Iris pigment epithelial cell (primary cell): Measurements from ENCODE around the gene KIF17.
"Not testable (repeated sequence)": the region's sequence is repeated elsewhere in the genome, so short reads cannot be mapped to it uniquely, and the experiment has no call there.

Experiments used
- DNase-seq: peaks from one replicate; pipeline ENCODE4 v3.0.0-alpha.2; 2011; ENCODE audit warnings: low read depth

KIF17 gene

GRCh38 chr1:20686883-20687725, 30.7 kb downstream of the KIF17 start:
- DNase-seq = no peak

- no peak for DNase-seq
Observed at GRCh38 chr1:20685741-20686140, 32.1 kb downstream of the KIF17 start.

- DNase-seq = no peak
Observed at GRCh38 chr1:20685099-20685662, 32.6 kb downstream of the KIF17 start.

DNA sequence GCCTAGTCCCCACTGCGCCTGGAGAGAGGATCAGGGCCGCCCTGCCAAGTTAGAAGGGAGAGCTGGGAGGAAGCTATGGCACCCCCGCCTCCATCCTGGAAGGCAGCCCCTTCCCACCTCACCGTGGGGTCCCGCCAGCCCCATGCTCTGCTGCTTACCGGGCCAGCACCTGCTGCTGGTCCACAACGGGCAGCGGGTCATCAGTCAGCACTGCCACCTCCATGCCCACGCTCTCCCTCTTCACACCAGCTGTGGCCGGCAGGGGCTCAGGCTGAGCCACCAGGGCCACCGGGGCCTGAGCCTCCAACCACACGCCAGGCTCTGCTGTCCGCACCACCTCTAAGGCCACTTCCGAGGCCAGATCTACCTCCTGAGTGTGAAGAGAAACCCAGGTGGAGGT, 33.2 kb downstream of the KIF17 start:
- no peak for DNase-seq

DNA sequence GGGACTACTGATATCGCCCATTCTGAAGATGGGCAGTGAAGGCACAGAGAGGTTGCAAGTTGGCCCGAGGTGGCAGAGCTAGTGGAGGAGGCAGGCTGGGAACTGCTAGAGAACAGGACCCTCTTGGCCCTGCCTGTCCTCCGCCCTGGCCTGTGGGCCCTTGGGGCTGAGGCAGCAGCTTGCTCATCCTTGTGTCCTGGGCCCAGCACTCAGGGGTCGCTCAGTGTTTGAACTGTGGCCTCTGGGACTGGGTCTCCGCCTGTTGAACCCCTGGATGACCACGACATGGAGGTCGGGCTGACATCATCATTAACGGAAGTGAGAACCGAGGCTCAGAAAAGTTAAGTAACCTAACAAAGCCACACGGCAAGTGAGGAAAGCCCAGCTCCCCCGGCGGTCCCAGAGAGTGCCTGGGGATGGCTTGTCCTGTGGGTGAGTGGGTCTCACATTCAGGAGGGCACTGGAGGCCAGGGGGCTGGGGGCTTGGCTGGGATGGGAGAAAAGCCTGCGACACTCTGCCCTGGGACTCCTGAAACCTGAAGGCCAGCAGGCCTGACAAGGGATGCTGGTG, 33.7 kb downstream of the KIF17 start:
- no peak for DNase-seq

DNA sequence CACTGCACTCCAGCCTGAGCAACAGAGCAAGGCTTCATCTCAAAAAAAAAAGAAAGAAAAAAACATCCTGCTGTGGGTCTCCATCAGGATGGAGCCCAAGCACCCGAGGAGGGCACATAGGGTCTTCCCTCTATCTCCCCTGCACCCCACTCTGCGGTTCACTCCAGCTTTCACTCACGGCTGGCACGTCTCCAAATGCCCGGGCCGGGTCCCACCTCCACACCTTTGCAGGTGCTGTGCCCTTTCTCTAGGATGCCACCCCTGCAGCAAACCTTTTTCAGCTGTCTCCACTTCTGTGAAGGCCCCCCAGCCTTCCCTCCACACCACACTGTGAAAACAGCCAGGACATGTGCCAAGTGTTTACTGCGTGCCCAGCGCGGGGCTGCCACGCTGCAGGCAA, 34.2 kb downstream of the KIF17 start:
- no peak for DNase-seq

GRCh38 chr1:20682571-20683236, 35.1 kb downstream of the KIF17 start:
- no peak for DNase-seq

DNA sequence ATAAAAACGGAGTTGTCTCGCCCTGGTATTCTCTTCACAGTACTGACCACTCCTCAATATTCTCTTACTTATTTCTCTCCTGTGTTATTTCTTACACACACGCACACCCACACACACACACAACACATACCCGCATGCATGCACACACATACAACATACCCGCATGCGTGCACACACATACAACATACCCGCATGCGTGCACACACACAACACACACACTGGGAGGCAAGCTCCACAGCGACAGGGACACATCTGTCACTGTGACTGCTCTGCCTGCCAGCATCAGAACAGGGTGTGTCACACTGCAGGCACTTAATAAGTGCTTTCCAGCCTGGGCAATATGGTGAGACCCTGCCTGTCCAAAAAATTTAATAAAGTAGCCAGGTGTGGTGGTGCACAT, 35.8 kb downstream of the KIF17 start:
- no peak for DNase-seq

DNA sequence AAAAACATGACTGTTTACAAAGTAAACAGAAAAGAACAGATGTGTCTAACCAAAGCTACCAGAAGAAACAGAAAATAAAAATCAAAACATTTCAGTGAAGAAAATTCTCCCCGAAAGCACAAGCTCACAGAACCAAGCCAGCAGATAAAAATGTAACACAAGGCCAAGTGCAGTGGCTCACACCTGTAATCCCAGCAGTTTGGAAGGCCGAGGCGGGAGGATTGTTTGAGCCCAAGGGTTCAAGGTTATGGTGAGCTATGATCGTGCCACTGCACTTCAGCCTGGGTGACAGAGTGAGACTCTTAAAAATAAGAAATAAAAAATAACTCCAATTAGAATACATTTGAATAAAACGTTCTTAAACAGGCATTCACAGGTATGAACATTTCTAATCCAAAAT, 37.5 kb downstream of the KIF17 start:
- no peak for DNase-seq

DNA sequence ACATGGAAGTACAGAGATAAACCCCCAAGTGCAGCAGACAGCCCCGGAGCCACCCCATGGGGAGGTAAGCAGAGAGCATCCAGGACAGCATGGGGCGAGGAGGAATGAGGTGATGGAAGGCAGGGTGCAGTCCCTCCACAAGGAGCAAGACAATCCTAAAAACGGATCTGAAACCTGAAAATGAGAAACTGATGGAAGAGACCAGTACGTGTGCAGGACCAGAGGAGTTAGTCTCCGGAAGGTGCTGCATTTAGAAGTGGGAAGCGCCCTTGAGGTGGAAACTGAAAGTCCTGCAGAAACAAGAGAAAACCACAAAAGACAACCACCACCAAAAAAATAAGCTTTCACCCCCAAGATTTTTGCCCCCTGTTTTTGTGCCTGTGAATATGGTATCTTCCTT, 39.2 kb downstream of the KIF17 start:
- DNase-seq = no peak

- not testable (repeated sequence) for DNase-seq
Observed at GRCh38 chr1:20673626-20674025, 44.2 kb downstream of the KIF17 start.

DNA sequence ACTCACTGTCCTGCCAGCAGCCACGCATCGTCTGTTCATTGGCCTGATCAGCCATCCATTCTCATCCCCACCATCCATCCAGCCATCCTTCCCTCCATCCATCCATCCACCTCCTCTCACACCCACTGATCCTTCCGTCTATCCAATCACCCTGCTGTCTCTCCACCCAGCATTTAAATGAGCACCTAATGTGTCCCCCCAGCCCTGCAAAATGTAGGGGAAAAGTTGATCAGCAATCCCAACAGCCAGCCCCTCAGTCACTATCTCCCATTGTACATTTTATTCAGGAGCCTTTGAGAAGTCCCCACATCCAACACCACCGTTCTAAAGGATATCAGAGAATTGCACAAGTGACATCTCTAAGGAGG, 45.6 kb downstream of the KIF17 start:
- DNase-seq = no peak

GRCh38 chr1:20670936-20671335, 46.9 kb downstream of the KIF17 start:
- no peak for DNase-seq

GRCh38 chr1:20668581-20668980, 49.2 kb downstream of the KIF17 start:
- no peak for DNase-seq

DNA sequence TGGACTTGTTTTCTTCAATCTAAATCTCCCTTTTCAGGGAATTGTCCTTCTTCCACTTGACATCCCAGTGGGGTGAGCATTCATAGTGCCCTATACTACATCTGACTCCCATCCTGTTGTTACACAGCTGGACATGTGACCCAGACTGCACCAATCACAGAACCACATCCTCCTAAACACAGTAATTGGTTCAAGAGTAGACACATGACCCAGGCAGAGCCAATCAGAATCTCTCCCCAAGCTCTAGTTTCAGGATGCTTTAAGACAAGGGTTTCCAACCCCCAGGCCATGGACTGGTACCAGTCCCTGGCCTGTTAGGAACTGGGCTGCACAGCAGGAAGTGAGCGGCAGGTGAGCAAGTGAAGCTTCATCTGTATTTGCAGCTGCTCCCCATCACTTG, 51.0 kb downstream of the KIF17 start:
- peak; percentile 25 for DNase-seq

GRCh38 chr1:20666146-20666545, 51.7 kb downstream of the KIF17 start:
- no peak for DNase-seq

DNA sequence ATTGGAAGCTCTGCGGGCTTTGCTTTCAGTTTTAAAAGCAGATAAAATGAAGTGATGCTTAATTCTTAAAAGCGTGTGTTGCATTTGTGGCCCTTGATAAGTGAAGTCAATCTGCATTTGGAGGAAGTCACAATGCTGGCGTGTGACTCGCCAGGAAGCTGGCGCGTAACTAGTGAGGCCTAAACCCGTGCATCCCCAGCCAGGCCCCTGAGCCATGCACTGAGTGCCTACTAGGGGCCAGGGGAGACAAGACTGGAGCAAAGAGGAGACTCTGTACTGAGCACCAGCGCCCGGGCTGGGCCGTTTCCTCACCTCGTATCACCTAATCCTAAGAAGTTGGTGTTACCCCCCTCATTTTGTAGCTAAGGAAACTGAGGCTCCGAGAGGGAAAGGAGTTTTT, 52.1 kb downstream of the KIF17 start:
- DNase-seq = no peak

GRCh38 chr1:20663969-20664715, 53.7 kb downstream of the KIF17 start:
- no peak for DNase-seq

DNA sequence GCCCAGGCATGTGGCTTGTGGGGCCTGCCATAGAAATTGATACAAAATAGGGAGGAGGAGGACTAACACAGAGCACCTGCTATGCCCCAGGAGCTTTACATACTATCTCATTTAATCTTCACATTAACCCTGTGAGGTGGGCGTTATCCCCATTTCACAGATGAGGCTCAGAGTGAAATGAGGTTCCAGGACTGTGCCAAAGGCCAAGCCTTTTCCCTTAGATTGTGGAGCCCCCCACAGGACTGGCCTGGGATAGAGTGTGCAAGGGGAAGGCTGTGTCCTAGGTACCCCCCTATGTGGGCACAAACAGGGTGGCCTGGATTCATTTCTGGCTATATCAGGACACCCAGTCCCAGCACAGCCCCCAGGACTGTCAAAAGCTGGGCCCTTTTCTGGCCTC, 54.4 kb downstream of the KIF17 start:
- no peak for DNase-seq

DNA sequence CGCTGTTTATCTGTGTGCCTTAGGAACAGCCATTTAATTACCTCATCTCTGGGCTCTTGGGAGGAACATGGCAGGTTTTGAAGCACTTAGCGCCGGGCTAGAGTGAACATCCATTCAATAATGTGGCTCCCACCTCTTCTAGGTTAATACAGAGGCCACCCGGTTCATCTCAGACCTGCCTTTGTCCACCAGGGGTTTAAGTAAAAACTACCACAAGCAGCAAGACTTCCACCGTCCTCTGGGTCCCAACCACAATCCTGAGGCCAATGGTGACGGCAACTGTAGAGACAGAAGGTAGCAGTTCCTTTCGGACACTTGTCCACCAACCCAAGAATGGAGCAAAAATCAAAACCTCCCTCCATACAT, 55.7 kb downstream of the KIF17 start:
- no peak for DNase-seq

GRCh38 chr1:20661207-20662109, 56.3 kb downstream of the KIF17 start, which contains the start of gene DDOST:
Gene DDOST (minus strand): TSS chr1:20661369. CDS start chr1:20661350, 19 bp downstream.
- DNase-seq = peak; percentile 98
